HepG2 (cell line): ENCODE measurements around the gene PSD. TPM values are rescaled to one million over a fixed set of nuclear protein-coding genes. Genes with fewer than 3 reads are reported as not detected.

Source experiments
- GABPB1 ChIP-seq: IDR thresholded peaks from 2 replicates; pipeline ENCODE4 v1.6.1; 2016; ENCODE audit warnings: mild to moderate bottlenecking, missing genetic modification reagents, moderate library complexity, missing compliant biosample characterization
- HNF4A ChIP-seq: sonication (generic); formaldehyde crosslinking; IDR thresholded peaks from 2 replicates; pipeline ENCODE4 v1.4.0; 2020; ENCODE audit warnings: missing genetic modification reagents
- MIER3 ChIP-seq: IDR thresholded peaks from 2 replicates; pipeline ENCODE4 v1.6.1; 2016; ENCODE audit warnings: missing compliant biosample characterization, borderline replicate concordance
- PHF20 ChIP-seq: sonication (generic); formaldehyde crosslinking; IDR thresholded peaks from 2 replicates; pipeline ENCODE4 v1.5.0; 2020; ENCODE audit warnings: mild to moderate bottlenecking, missing genetic modification reagents
- POLR2G ChIP-seq: fragments of 200-400 bp; formaldehyde crosslinking; IDR thresholded peaks from 2 replicates; pipeline ENCODE4 v1.6.1; 2018; ENCODE audit warnings: mild to moderate bottlenecking, low read depth, low read length, moderate library complexity
- SP1 ChIP-seq, 2 experiments: fragments of 450-650 bp in 1 of 2; sonication (generic) in 1 of 2; formaldehyde crosslinking in 1 of 2; IDR thresholded peaks; 2 replicates each; pipeline versions ENCODE4 v1.4.0 to v1.6.1; 2016 to 2020; ENCODE audit warnings: missing genetic modification reagents in 1 of 2
- UBTF ChIP-seq: sonication (generic); formaldehyde crosslinking; IDR thresholded peaks from 2 replicates; pipeline ENCODE4 v1.4.0; 2020; ENCODE audit warnings: mild to moderate bottlenecking, missing genetic modification reagents
- ZBTB7B ChIP-seq: sonication (generic); formaldehyde crosslinking; IDR thresholded peaks from 2 replicates; pipeline ENCODE4 v1.4.0; 2020; ENCODE audit warnings: missing genetic modification reagents
- ZNF205 ChIP-seq: IDR thresholded peaks from 2 replicates; pipeline ENCODE4 v1.6.1; 2018; ENCODE audit warnings: missing biosample characterization, missing genetic modification reagents
- ZNF788 ChIP-seq: sonication (generic); formaldehyde crosslinking; IDR thresholded peaks from 2 replicates; pipeline ENCODE4 v1.5.0; 2020; ENCODE audit warnings: mild to moderate bottlenecking, missing genetic modification reagents, borderline replicate concordance
- polyA plus RNA-seq, 8 experiments: library from polyadenylated mRNA; depleted of rRNA in 3 of 8; stranded (reverse) in 7 of 8; unstranded in 1 of 8; fragments of >200 nt; fragmentation: Illumina TruSeq in 4 of 8; extraction: Trizol in 4 of 8; gene quantifications; 2 replicates each; pipeline versions ENCODE4 v1.2.1 to v1.2.3, GENCODE V29; 2011 to 2016; ENCODE audit warnings: low read depth in 4 of 8, missing spikeins in 1 of 8, mixed read lengths in 1 of 8; ENCODE audit not compliant: insufficient read depth in 1 of 8
- total RNA-seq, 5 experiments: library from RNA; depleted of rRNA; stranded (reverse); fragments of >200 nt; fragmentation: Illumina TruSeq; extraction: Trizol; gene quantifications; 2 replicates each; pipeline ENCODE4 v1.2.3, GENCODE V29; 2016; ENCODE audit warnings: low read depth in 1 of 5
- TF ChIP-seq, protein P1 (sequence below): sonication (generic); formaldehyde crosslinking; IDR thresholded peaks from 2 replicates; pipeline ENCODE4 v1.4.0; 2020; ENCODE audit warnings: missing genetic modification reagents, borderline replicate concordance
- TF ChIP-seq, protein P2 (sequence below): sonication (generic); formaldehyde crosslinking; IDR thresholded peaks from 2 replicates; pipeline ENCODE4 v1.5.0; 2020; ENCODE audit warnings: mild to moderate bottlenecking, missing genetic modification reagents, borderline replicate concordance
- TF ChIP-seq, protein P3 (sequence below): sonication (generic); formaldehyde crosslinking; IDR thresholded peaks from 2 replicates; pipeline ENCODE4 v1.4.0; 2020; ENCODE audit warnings: missing genetic modification reagents

PSD gene
- total and polyA plus RNA-seq, 2 of the 13 experiments (the other 11 are each of a cell fraction or from before 2014, with no cell fraction given): 0.35 to 0.58 TPM

- TF ChIP-seq PHF20 (CRISPR knock-in tag) (peak; percentile 36), ZBTB7B (peak; percentile 45; the same call in 1 of the 2 replicates), HNF4A (peak; percentile 87), MIER3 (CRISPR knock-in tag) (no peak), UBTF (CRISPR knock-in tag) (peak; percentile 60), GABPB1 (CRISPR knock-in tag) (peak; percentile 43), ZNF788 (peak; percentile 72), ZNF205 (no peak), POLR2G (peak; percentile 57; the same call in 1 of the 2 replicates), SP1 (IDR thresholded peaks at IDR 0.05) (no peak), SP1 (CRISPR knock-in tag; IDR thresholded peaks at IDR 0.05) (peak; percentile 61)
- TF ChIP-seq, protein P1, sequence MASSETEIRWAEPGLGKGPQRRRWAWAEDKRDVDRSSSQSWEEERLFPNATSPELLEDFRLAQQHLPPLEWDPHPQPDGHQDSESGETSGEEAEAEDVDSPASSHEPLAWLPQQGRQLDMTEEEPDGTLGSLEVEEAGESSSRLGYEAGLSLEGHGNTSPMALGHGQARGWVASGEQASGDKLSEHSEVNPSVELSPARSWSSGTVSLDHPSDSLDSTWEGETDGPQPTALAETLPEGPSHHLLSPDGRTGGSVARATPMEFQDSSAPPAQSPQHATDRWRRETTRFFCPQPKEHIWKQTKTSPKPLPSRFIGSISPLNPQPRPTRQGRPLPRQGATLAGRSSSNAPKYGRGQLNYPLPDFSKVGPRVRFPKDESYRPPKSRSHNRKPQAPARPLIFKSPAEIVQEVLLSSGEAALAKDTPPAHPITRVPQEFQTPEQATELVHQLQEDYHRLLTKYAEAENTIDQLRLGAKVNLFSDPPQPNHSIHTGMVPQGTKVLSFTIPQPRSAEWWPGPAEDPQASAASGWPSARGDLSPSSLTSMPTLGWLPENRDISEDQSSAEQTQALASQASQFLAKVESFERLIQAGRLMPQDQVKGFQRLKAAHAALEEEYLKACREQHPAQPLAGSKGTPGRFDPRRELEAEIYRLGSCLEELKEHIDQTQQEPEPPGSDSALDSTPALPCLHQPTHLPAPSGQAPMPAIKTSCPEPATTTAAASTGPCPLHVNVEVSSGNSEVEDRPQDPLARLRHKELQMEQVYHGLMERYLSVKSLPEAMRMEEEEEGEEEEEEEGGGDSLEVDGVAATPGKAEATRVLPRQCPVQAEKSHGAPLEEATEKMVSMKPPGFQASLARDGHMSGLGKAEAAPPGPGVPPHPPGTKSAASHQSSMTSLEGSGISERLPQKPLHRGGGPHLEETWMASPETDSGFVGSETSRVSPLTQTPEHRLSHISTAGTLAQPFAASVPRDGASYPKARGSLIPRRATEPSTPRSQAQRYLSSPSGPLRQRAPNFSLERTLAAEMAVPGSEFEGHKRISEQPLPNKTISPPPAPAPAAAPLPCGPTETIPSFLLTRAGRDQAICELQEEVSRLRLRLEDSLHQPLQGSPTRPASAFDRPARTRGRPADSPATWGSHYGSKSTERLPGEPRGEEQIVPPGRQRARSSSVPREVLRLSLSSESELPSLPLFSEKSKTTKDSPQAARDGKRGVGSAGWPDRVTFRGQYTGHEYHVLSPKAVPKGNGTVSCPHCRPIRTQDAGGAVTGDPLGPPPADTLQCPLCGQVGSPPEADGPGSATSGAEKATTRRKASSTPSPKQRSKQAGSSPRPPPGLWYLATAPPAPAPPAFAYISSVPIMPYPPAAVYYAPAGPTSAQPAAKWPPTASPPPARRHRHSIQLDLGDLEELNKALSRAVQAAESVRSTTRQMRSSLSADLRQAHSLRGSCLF: no peak
- TF ChIP-seq, protein P2, sequence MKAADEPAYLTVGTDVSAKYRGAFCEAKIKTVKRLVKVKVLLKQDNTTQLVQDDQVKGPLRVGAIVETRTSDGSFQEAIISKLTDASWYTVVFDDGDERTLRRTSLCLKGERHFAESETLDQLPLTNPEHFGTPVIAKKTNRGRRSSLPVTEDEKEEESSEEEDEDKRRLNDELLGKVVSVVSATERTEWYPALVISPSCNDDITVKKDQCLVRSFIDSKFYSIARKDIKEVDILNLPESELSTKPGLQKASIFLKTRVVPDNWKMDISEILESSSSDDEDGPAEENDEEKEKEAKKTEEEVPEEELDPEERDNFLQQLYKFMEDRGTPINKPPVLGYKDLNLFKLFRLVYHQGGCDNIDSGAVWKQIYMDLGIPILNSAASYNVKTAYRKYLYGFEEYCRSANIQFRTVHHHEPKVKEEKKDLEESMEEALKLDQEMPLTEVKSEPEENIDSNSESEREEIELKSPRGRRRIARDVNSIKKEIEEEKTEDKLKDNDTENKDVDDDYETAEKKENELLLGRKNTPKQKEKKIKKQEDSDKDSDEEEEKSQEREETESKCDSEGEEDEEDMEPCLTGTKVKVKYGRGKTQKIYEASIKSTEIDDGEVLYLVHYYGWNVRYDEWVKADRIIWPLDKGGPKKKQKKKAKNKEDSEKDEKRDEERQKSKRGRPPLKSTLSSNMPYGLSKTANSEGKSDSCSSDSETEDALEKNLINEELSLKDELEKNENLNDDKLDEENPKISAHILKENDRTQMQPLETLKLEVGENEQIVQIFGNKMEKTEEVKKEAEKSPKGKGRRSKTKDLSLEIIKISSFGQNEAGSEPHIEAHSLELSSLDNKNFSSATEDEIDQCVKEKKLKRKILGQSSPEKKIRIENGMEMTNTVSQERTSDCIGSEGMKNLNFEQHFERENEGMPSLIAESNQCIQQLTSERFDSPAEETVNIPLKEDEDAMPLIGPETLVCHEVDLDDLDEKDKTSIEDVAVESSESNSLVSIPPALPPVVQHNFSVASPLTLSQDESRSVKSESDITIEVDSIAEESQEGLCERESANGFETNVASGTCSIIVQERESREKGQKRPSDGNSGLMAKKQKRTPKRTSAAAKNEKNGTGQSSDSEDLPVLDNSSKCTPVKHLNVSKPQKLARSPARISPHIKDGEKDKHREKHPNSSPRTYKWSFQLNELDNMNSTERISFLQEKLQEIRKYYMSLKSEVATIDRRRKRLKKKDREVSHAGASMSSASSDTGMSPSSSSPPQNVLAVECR (CRISPR knock-in tag): peak; percentile 72; the same call in 1 of the 2 replicates
- TF ChIP-seq, protein P3, sequence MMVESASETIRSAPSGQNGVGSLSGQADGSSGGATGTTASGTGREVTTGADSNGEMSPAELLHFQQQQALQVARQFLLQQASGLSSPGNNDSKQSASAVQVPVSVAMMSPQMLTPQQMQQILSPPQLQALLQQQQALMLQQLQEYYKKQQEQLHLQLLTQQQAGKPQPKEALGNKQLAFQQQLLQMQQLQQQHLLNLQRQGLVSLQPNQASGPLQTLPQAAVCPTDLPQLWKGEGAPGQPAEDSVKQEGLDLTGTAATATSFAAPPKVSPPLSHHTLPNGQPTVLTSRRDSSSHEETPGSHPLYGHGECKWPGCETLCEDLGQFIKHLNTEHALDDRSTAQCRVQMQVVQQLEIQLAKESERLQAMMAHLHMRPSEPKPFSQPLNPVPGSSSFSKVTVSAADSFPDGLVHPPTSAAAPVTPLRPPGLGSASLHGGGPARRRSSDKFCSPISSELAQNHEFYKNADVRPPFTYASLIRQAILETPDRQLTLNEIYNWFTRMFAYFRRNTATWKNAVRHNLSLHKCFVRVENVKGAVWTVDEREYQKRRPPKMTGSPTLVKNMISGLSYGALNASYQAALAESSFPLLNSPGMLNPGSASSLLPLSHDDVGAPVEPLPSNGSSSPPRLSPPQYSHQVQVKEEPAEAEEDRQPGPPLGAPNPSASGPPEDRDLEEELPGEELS (CRISPR knock-in tag): 0 out of 2 replicates have a peak, but pooled peaks have one; percentile 41
Measured at GRCh38 chr10:102434394-102435132, 16.0 kb upstream of the PSD start (continued).
